Measurements from ENCODE around the gene MRPL37.

Gene MRPL37

GRCh38 chr1:54250670-54251069 is 50.7 kb downstream of the MRPL37 start:
- DNase-seq (ENCODE audit: low spot score): no peak
- TF ChIP-seq CTCF (IDR thresholded peaks at IDR 0.05; ENCODE audit: extremely low read depth, insufficient read depth, missing control alignments): no peak
- in situ Hi-C loops (cut with MboI; ENCODE audit: low pct_unique_long_range_greater_than_20kb, low sequenced_read_pairs, unreplicated experiment): no loop called here

DNA sequence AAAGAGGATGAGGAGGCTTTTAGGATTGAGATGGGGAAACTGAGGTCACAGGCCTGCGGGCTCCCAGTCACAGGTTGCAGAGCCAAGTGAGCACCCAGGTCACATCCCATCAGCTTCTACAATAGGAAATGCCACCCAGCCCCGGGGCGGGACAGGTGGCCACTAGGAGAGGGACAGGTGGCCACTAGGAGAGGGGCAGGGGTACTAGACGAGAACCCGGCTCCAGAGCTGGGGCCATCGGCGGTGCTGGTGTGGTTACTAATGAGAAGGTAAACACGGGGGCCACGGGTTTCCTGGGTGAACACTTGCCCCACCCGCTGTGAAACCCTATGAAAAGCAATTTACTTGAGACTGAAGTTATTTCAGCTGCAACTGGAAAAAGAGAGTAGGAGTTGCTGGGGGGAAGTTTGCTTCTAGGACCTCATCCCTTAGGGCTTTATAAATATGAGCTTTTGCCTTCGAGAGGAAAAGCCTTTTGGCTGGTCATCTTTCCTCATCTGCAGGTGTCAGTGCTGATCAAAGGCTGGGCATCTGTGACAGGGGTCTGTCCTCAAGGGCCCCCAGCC is 52.5 kb downstream of the MRPL37 start:
- DNase-seq (ENCODE audit: low spot score): no peak
- no peak for TF ChIP-seq CTCF (IDR thresholded peaks at IDR 0.05; ENCODE audit: extremely low read depth, insufficient read depth, missing control alignments)
- in situ Hi-C loops (cut with MboI; ENCODE audit: low pct_unique_long_range_greater_than_20kb, low sequenced_read_pairs, unreplicated experiment): no loop called here

GRCh38 chr1:54253480-54253879 is 53.5 kb downstream of the MRPL37 start:
- DNase-seq (ENCODE audit: low spot score): no peak
- in situ Hi-C loops (cut with MboI; ENCODE audit: low pct_unique_long_range_greater_than_20kb, low sequenced_read_pairs, unreplicated experiment): no loop called here
- TF ChIP-seq CTCF (IDR thresholded peaks at IDR 0.05; ENCODE audit: extremely low read depth, insufficient read depth, missing control alignments): no peak

DNA sequence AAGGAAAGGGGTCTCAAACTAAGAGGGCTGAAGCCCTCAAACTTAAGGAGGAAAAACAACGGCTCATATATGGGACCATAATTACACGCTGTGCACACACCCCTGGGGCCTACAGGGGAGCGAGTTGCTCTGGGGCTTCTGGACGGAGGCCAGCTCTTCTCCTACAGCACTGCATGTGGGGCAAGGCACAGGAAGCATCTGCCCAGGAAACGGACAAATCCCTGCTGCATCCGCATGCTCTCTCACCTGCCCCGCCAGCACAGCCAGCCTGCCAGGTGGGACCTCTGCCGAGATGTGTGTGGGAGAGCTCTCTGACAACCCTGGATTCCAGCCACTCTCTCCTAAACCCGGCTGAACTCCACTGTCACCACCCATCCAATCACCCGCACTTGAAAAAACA is 54.1 kb downstream of the MRPL37 start:
- no peak for TF ChIP-seq CTCF (IDR thresholded peaks at IDR 0.05; ENCODE audit: extremely low read depth, insufficient read depth, missing control alignments)
- in situ Hi-C loops (cut with MboI; ENCODE audit: low pct_unique_long_range_greater_than_20kb, low sequenced_read_pairs, unreplicated experiment): no loop called here
- no peak for DNase-seq (ENCODE audit: low spot score)

- DNase-seq (ENCODE audit: low spot score): no peak
- TF ChIP-seq CTCF (IDR thresholded peaks at IDR 0.05; ENCODE audit: extremely low read depth, insufficient read depth, missing control alignments): no peak
- in situ Hi-C loops (cut with MboI; ENCODE audit: low pct_unique_long_range_greater_than_20kb, low sequenced_read_pairs, unreplicated experiment): no loop called here
These were observed 55.2 kb downstream of the MRPL37 start for GRCh38 chr1:54255026-54255702.

DNA sequence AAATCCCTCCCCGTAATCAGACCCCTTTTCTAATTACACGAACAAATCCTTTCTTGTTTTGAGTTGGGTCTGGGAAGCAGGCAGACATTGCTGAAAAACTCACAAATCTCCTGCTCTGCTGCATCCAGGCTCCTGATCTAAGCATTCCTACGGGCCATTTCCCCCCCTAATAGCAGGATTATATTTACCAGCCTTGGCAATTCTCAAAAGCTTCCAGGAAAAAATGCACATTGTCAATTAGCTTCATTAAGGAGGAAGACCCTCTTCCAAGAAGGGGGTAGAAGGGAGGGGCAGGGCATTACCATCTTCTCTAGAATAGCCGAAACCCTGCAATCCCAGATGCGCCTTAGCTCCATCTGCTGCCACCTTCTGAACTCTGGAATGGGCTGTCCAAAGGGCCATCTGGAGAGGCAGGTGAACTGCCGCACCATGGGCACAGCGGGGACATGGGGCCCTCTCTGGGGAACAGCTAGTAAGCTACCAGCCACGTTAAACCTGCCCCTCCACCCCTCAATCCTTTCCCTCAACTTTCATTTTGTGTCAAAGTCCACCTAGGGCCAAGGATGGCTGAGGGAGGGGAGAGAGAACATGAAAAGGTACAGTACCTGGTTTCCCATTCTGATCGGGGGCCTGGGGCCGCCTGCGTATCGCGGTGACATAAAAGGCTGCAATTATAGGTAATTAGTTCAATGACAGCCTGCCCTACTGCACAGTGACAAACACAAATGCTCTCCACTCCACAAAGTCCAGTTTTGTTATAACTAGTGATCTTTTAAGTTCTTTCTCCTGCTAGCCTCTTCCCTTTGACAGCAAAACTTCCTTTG is 56.8 kb downstream of the MRPL37 start:
- in situ Hi-C loops (cut with MboI; ENCODE audit: low pct_unique_long_range_greater_than_20kb, low sequenced_read_pairs, unreplicated experiment): no loop called here

More for the DNA sequence above, 56.8 kb downstream of the MRPL37 start:
- no peak for DNase-seq (ENCODE audit: low spot score)
- TF ChIP-seq CTCF (IDR thresholded peaks at IDR 0.05; ENCODE audit: extremely low read depth, insufficient read depth, missing control alignments): no peak

Measured in GM13977 (cell line).